Measurements from ENCODE around the gene MAF. TPM values are rescaled to one million over a fixed set of nuclear protein-coding genes. Genes with fewer than 3 reads are reported as not detected.

The MAF gene
- total and polyA plus RNA-seq, 2 of the 13 experiments (the other 11 are each of a cell fraction or from before 2014, with no cell fraction given) = 0.07 to 0.31 TPM

DNA sequence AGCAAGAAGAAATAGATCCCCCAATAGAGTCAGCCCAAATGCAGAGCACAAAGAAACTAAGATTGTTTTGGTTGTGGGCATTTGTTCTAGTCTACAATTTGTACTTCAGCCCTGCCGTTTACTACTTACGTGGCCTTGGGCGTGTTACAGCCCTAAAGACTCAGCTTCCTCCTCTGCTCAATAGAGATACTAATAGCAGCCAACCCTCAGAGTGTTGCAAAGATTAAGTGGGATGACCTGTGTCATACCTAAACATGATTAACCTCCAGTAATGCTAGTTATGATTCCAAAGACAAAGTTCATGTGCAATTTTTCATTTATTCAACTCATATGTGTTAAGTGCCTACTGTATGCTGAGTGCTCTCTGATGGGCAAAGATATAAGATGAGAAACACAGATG is 43.1 kb downstream of the MAF start (continued):
- TF ChIP-seq, protein P1, sequence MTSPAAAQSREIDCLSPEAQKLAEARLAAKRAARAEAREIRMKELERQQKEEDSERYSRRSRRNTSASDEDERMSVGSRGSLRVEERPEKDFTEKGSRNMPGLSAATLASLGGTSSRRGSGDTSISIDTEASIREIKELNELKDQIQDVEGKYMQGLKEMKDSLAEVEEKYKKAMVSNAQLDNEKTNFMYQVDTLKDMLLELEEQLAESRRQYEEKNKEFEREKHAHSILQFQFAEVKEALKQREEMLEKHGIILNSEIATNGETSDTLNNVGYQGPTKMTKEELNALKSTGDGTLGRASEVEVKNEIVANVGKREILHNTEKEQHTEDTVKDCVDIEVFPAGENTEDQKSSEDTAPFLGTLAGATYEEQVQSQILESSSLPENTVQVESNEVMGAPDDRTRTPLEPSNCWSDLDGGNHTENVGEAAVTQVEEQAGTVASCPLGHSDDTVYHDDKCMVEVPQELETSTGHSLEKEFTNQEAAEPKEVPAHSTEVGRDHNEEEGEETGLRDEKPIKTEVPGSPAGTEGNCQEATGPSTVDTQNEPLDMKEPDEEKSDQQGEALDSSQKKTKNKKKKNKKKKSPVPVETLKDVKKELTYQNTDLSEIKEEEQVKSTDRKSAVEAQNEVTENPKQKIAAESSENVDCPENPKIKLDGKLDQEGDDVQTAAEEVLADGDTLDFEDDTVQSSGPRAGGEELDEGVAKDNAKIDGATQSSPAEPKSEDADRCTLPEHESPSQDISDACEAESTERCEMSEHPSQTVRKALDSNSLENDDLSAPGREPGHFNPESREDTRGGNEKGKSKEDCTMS (CRISPR knock-in tag; conservative IDR thresholded peaks at IDR 0.05) = no peak
- no peak for TF ChIP-seq FOSL1 (CRISPR knock-in tag; IDR thresholded peaks at IDR 0.05; ENCODE audit: borderline replicate concordance)
- no peak for TF ChIP-seq ZNF839 (CRISPR knock-in tag; IDR thresholded peaks at IDR 0.05; ENCODE audit: borderline replicate concordance)
- no peak for TF ChIP-seq MATR3 (CRISPR knock-in tag; IDR thresholded peaks at IDR 0.05)
- TF ChIP-seq ZNF780A (CRISPR knock-in tag; IDR thresholded peaks at IDR 0.05) = no peak
- TF ChIP-seq ZNF557 (CRISPR knock-in tag; IDR thresholded peaks at IDR 0.05) = no peak
- TF ChIP-seq, protein P2, sequence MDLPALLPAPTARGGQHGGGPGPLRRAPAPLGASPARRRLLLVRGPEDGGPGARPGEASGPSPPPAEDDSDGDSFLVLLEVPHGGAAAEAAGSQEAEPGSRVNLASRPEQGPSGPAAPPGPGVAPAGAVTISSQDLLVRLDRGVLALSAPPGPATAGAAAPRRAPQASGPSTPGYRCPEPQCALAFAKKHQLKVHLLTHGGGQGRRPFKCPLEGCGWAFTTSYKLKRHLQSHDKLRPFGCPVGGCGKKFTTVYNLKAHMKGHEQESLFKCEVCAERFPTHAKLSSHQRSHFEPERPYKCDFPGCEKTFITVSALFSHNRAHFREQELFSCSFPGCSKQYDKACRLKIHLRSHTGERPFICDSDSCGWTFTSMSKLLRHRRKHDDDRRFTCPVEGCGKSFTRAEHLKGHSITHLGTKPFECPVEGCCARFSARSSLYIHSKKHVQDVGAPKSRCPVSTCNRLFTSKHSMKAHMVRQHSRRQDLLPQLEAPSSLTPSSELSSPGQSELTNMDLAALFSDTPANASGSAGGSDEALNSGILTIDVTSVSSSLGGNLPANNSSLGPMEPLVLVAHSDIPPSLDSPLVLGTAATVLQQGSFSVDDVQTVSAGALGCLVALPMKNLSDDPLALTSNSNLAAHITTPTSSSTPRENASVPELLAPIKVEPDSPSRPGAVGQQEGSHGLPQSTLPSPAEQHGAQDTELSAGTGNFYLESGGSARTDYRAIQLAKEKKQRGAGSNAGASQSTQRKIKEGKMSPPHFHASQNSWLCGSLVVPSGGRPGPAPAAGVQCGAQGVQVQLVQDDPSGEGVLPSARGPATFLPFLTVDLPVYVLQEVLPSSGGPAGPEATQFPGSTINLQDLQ (CRISPR knock-in tag; IDR thresholded peaks at IDR 0.05) = no peak

DNA sequence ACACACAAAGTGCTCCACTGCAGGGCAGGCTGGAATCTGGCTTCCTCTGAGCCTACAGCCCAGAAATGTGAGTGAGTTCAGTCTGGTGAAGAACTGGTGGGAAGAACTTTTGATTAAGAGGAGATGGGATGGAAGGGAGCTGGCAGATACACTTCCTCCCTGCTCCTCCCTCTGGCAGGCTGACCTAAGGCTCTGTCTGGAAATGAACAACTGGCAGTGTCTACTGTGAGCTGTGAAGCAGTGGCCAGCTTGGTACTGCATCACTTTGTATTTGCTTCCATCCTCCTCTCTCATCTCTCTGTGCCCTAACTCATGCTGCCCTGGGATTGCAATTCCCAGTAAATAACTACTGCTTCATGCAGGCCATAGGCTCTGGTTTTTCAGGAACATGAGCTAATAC is 45.6 kb downstream of the MAF start:
- in situ Hi-C loops (cut with HindIII; ENCODE audit: extremely low pct_ligation_motif_present, low pct_unique_long_range_greater_than_20kb) = no loop called here
- Histone ChIP-seq H3K9me3 (ENCODE audit: low read length) (no peaks in the 10 kb centered on the region), H3K27ac (ENCODE audit: extremely low read length, insufficient read depth, low read length) (no peak overlapping the region), H3K9ac (ENCODE audit: insufficient read depth, low read depth, low read length) (no peak overlapping the region), H3K4me1 (ENCODE audit: insufficient read depth, low read length) (no peaks in the 10 kb centered on the region), H3K79me2 (ENCODE audit: insufficient read depth, low read length) (no peaks in the 10 kb centered on the region), H3K27me3 (ENCODE audit: control insufficient read depth in 1 of 2, insufficient read depth in 2 of 2, low read length in 2 of 2) (peaks cover 0 to 4% of the 10 kb centered on the region in 2 experiments; a peak in 1 of 5 replicates), H3K36me3 (replicated peaks in 1 of 2; ENCODE audit: control insufficient read depth in 1 of 2, insufficient read depth in 2 of 2, low read length in 2 of 2) (no peaks in the 10 kb centered on the region), H2AFZ (ENCODE audit: low read length) (no peak overlapping the region), H3K4me2 (ENCODE audit: low read depth, low read length) (no peak overlapping the region), H4K20me1 (ENCODE audit: insufficient read depth, low read length) (no peaks in the 10 kb centered on the region), H3K4me3 (replicated peaks in 1 of 3; ENCODE audit: insufficient read depth in 1 of 3, low read depth in 2 of 3, low read length in 3 of 3) (no peak overlapping the region)
- ATAC-seq (no peak), FAIRE-seq (no peak), DNase-seq (ENCODE audit: low spot score) (no peak)
- intact Hi-C loops (cut with micrococcal nuclease; ENCODE audit: unreplicated experiment) = no loop called here
- POLR2A ChIA-PET = no interaction called here
- CTCF ChIA-PET (ENCODE audit: low intra/inter-chr PET ratio, low total read pairs) = no interaction called here
- no peak for TF ChIP-seq ZNF432 (CRISPR knock-in tag; IDR thresholded peaks at IDR 0.05; ENCODE audit: borderline replicate concordance)
- TF ChIP-seq TBX2 (CRISPR knock-in tag; IDR thresholded peaks at IDR 0.05; ENCODE audit: borderline replicate concordance) = no peak
- BruUV-seq (replicated peaks) = no TSS peak
